ENCODE data around the gene LRSAM1.
A peak's percentile ranks its signal among the peaks of the same experiment; 100 is the strongest.

The LRSAM1 gene

GRCh38 chr9:127543973-127544533, 92.7 kb downstream of the LRSAM1 start:
- Mint-ChIP-seq H3K9me3 (no peaks in the 10 kb centered on the region), H3K4me3 (no peak overlapping the region), H3K27me3 (ENCODE audit: low read depth, poor library complexity) (no peaks in the 10 kb centered on the region), H3K4me1 (peaks cover 29% of the 10 kb centered on the region), H3K27ac (no peak overlapping the region), H3K36me3 (ENCODE audit: low read depth) (peaks cover 10% of the 10 kb centered on the region)
- no peak for TF ChIP-seq CTCF (IDR thresholded peaks at IDR 0.05)
- DNase-seq, result no peak

- Mint-ChIP-seq H3K36me3 (ENCODE audit: low read depth) (peaks cover 10% of the 10 kb centered on the region), H3K4me3 (no peak overlapping the region), H3K27me3 (ENCODE audit: low read depth, poor library complexity) (no peaks in the 10 kb centered on the region), H3K4me1 (peaks cover 40% of the 10 kb centered on the region), H3K9me3 (no peaks in the 10 kb centered on the region), H3K27ac (no peak overlapping the region)
- DNase-seq, result no peak
- TF ChIP-seq CTCF (IDR thresholded peaks at IDR 0.05), result no peak
These were observed 94.2 kb downstream of the LRSAM1 start for GRCh38 chr9:127545196-127546124.

GRCh38 chr9:127546125-127546832, 95.0 kb downstream of the LRSAM1 start:
- TF ChIP-seq CTCF (IDR thresholded peaks at IDR 0.05), result no peak
- peaks cover 41% of the 10 kb centered on the region for H3K4me1 Mint-ChIP-seq
- H3K27ac Mint-ChIP-seq, result peak overlapping the region; percentile 50
- no peak overlapping the region for H3K4me3 Mint-ChIP-seq
- no peaks in the 10 kb centered on the region for H3K9me3 Mint-ChIP-seq
- peaks cover 10% of the 10 kb centered on the region for H3K36me3 Mint-ChIP-seq (ENCODE audit: low read depth)
- H3K27me3 Mint-ChIP-seq (ENCODE audit: low read depth, poor library complexity), result no peaks in the 10 kb centered on the region
- no peak for DNase-seq

GRCh38 chr9:127548352-127548881, 97.1 kb downstream of the LRSAM1 start:
- Mint-ChIP-seq H3K4me1 (peaks cover 37% of the 10 kb centered on the region), H3K36me3 (ENCODE audit: low read depth) (peaks cover 10% of the 10 kb centered on the region), H3K27me3 (ENCODE audit: low read depth, poor library complexity) (no peaks in the 10 kb centered on the region), H3K4me3 (no peak overlapping the region), H3K27ac (peak overlapping the region; percentile 23), H3K9me3 (no peaks in the 10 kb centered on the region)
- DNase-seq, result no peak
- no peak for TF ChIP-seq CTCF (IDR thresholded peaks at IDR 0.05)

- Mint-ChIP-seq H3K9me3 (no peaks in the 10 kb centered on the region), H3K27me3 (ENCODE audit: low read depth, poor library complexity) (no peaks in the 10 kb centered on the region), H3K36me3 (ENCODE audit: low read depth) (peaks cover 10% of the 10 kb centered on the region), H3K4me1 (peaks cover 37% of the 10 kb centered on the region), H3K27ac (peak overlapping the region; percentile 22), H3K4me3 (no peak overlapping the region)
- no peak for TF ChIP-seq CTCF (IDR thresholded peaks at IDR 0.05)
- DNase-seq, result no peak
These were observed 97.9 kb downstream of the LRSAM1 start for GRCh38 chr9:127549218-127549617.
